PC-9 (cell line): ENCODE data around the gene COL20A1.

Experiments
- EZH2 ChIP-seq: fragments of 200-600 bp; sonication (generic); IDR thresholded peaks from 2 replicates; pipeline ENCODE4 v1.8.0; 2017; ENCODE audit warnings: antibody characterized with exemption, low read depth
- TF ChIP-seq, protein P1 (sequence below): fragments of 200-600 bp; sonication (generic); conservative IDR thresholded peaks from 2 replicates; pipeline ENCODE4 v1.6.1; 2017; ENCODE audit warnings: mixed run types, antibody characterized with exemption, mild to moderate bottlenecking, moderate library complexity

DNA sequence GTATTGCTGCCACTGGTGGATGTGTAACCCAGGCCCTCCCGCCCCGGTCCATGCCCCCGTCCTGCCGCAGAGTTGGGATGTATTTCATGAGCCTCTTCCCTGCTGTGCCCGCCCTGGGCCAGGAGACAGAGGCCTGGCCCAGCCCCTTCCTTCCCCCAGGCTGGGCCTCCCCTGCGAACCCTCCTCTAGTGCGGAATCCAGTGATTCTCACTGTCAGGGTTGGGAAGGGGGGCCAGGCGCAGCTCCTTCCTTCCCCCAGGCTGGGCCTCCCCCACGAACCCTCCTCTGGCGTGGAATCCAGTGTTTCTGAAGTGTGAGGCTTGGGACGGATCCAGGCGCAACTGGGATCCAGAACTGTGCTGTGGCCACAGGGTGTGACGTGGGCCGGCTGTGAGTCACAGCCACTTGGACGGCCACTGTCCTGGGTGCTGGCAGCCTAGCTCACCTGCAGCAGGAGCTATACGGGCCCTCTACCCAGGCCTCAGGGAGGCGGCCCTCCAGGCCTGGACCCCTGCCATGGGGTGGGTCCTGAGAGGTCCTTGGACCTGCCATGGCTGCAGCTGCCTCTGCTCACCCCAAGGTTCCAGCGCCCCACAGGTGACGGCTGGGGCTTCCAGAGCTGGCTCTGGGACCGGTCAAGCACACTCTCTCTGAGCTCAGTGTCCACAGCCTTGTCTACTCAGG, 28.3 kb downstream of the COL20A1 start:
- TF ChIP-seq, protein P1, sequence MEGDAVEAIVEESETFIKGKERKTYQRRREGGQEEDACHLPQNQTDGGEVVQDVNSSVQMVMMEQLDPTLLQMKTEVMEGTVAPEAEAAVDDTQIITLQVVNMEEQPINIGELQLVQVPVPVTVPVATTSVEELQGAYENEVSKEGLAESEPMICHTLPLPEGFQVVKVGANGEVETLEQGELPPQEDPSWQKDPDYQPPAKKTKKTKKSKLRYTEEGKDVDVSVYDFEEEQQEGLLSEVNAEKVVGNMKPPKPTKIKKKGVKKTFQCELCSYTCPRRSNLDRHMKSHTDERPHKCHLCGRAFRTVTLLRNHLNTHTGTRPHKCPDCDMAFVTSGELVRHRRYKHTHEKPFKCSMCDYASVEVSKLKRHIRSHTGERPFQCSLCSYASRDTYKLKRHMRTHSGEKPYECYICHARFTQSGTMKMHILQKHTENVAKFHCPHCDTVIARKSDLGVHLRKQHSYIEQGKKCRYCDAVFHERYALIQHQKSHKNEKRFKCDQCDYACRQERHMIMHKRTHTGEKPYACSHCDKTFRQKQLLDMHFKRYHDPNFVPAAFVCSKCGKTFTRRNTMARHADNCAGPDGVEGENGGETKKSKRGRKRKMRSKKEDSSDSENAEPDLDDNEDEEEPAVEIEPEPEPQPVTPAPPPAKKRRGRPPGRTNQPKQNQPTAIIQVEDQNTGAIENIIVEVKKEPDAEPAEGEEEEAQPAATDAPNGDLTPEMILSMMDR = no peak
- no peak for TF ChIP-seq EZH2
